Activated T-cell treated with anti-CD3 and anti-CD28 coated beads, Interleukin-2, amount 50 U/mL, for 4 hours (primary cell): ENCODE results near the gene RAVER1. TPM values are rescaled to one million over a fixed set of nuclear protein-coding genes. Genes with fewer than 3 reads are reported as not detected.

Experiments used
- ATAC-seq, 2 donors: fragments of 200-7000 bp; cut with Tn5 transposase; one replicate each; pipeline ENCODE4 v1.10.0; 2021
- DNase-seq: peaks from one replicate; pipeline ENCODE4 v3.0.0-alpha.2; 2020
- H3K27me3 Mint-ChIP-seq: one replicate; pipeline ENCODE4 v1.8.0; 2021; ENCODE audit warnings: low read depth, mixed read lengths
- H3K36me3 Mint-ChIP-seq: one replicate; pipeline ENCODE4 v1.8.0; 2022; ENCODE audit warnings: mixed read lengths; ENCODE audit not compliant: insufficient read depth
- H3K4me1 Mint-ChIP-seq: one replicate; pipeline ENCODE4 v1.8.0; 2021; ENCODE audit warnings: low read depth, mixed read lengths
- H3K4me3 Mint-ChIP-seq: one replicate; pipeline ENCODE4 v1.8.0; 2021; ENCODE audit warnings: mild to moderate bottlenecking, moderate library complexity, mixed read lengths
- H3K9me3 Mint-ChIP-seq: one replicate; pipeline ENCODE4 v1.8.0; 2021; ENCODE audit warnings: mixed read lengths
- total RNA-seq, 3 donors: library from RNA; stranded (reverse); gene quantifications; one replicate each; pipeline ENCODE4 v1.2.1, GENCODE V29; 2021

RAVER1 gene
- total RNA-seq, 3 donors from 2014 or later, result 135 to 143 (median 135) TPM

DNA sequence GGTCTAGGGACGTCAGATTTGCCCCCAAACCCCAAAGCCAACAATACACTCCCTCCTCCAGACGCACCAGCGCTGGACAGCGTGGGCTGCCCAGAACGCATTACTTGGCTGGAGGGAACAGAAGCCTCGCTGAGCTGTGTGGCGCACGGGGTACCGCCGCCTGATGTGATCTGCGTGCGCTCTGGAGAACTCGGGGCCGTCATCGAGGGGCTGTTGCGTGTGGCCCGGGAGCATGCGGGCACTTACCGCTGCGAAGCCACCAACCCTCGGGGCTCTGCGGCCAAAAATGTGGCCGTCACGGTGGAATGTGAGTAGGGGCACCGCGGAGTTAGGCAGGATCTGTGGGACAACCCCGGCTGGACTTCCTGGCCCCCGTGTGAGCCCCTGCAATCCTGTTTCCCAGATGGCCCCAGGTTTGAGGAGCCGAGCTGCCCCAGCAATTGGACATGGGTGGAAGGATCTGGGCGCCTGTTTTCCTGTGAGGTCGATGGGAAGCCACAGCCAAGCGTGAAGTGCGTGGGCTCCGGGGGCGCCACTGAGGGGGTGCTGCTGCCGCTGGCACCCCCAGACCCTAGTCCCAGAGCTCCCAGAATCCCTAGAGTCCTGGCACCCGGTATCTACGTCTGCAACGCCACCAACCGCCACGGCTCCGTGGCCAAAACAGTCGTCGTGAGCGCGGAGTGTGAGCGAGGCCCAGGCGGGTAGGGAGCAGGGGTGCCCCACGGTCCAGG, 39.5 kb downstream of the RAVER1 start:
- Mint-ChIP-seq H3K4me1 (peaks cover 59% of the 10 kb centered on the region), H3K4me3 (no peak overlapping the region), H3K27me3 (peaks cover 64% of the 10 kb centered on the region), H3K36me3 (no peaks in the 10 kb centered on the region), H3K9me3 (no peaks in the 10 kb centered on the region)
- DNase-seq (no peak), ATAC-seq (no peak)

DNA sequence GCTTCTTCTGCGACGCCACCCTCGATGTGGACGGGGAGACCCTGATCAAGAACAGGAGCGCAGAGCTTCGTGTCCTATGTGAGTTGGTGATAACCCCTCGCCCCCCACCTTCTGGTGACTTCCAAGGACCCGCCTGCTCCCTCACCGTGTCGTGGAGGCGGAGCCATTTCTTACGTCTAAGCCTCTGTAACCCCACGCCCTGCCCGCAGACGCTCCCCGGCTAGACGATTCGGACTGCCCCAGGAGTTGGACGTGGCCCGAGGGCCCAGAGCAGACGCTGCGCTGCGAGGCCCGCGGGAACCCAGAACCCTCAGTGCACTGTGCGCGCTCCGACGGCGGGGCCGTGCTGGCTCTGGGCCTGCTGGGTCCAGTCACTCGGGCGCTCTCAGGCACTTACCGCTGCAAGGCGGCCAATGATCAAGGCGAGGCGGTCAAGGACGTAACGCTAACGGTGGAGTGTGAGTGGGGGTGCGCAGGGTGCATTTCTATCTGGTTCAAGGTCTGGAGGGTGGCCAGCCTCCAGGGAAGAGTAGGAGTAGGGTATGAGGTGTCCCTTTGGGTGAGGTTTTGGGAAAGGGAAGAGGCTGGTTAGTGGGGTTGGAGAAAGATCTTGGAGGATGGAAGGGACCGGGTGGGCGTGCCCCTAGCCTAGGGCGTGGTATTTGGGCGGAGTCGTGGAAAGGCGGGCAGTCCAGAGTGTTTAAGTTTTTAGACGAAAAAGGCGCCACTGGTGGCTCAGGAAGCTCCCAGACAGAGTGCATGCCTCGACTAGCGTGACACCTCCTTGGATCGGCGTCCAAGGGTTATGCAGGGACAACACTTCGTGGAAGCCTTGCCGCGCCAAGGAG, 40.3 kb downstream of the RAVER1 start:
- peaks cover 71% of the 10 kb centered on the region for H3K27me3 Mint-ChIP-seq
- DNase-seq, result no peak

DNA sequence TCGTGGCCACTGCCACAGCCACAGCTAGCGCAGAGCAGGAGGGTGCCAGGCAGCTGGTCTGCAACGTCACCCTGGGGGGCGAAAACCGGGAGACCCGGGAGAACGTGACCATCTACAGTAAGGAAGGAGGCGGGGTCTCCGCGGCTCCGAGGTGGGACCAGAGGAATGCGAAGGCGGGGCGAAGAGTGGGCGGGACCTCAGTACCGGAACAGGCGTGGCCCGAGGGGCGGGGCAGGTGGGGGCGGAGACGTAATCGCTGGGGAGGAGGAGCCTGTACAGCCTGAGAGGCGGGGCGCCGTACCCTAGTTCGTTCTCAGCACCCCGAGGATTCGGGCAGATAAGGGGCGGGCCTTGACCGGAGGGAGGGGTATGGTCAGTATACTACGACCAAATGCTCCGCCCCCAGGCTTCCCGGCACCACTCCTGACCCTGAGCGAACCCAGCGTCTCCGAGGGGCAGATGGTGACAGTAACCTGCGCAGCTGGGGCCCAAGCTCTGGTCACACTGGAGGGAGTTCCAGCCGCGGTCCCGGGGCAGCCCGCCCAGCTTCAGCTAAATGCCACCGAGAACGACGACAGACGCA, 41.0 kb downstream of the RAVER1 start:
- peak; percentile 20 to 29 for ATAC-seq
- H3K27me3 Mint-ChIP-seq, result peaks cover 77% of the 10 kb centered on the region
- peak overlapping the region; percentile 79 for H3K4me3 Mint-ChIP-seq
- H3K36me3 Mint-ChIP-seq, result no peaks in the 10 kb centered on the region
- peak; percentile 64 for DNase-seq
- no peaks in the 10 kb centered on the region for H3K9me3 Mint-ChIP-seq
- peaks cover 71% of the 10 kb centered on the region for H3K4me1 Mint-ChIP-seq

More for the DNA sequence above, 40.3 kb downstream of the RAVER1 start:
- H3K36me3 Mint-ChIP-seq, result no peaks in the 10 kb centered on the region
- peaks cover 64% of the 10 kb centered on the region for H3K4me1 Mint-ChIP-seq
- peak overlapping the region; percentile 79 for H3K4me3 Mint-ChIP-seq
- H3K9me3 Mint-ChIP-seq, result no peaks in the 10 kb centered on the region
- no peak for ATAC-seq

DNA sequence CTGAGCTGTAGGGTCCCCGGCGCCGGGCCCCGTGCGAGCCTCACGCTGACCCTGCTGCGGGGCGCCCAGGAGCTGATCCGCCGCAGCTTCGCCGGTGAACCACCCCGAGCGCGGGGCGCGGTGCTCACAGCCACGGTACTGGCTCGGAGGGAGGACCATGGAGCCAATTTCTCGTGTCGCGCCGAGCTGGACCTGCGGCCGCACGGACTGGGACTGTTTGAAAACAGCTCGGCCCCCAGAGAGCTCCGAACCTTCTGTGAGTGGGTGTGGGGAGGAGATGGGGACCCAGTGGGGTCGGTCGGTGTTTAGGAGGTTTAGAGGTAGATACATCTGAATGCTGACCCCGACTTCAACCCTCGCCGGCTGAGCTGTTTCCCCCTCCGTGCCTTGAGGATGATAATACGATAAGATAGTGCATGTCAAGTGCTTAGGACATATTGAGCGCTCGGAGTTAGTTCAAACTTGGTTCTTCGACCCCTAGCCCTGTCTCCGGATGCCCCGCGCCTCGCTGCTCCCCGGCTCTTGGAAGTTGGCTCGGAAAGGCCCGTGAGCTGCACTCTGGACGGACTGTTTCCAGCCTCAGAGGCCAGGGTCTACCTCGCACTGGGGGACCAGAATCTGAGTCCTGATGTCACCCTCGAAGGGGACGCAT, 41.6 kb downstream of the RAVER1 start:
- Mint-ChIP-seq H3K27me3 (peaks cover 76% of the 10 kb centered on the region), H3K9me3 (no peaks in the 10 kb centered on the region), H3K4me1 (peaks cover 76% of the 10 kb centered on the region), H3K4me3 (peak overlapping the region; percentile 79), H3K36me3 (no peaks in the 10 kb centered on the region)
- ATAC-seq, result peak; percentile 0 to 2
- DNase-seq, result no peak

DNA sequence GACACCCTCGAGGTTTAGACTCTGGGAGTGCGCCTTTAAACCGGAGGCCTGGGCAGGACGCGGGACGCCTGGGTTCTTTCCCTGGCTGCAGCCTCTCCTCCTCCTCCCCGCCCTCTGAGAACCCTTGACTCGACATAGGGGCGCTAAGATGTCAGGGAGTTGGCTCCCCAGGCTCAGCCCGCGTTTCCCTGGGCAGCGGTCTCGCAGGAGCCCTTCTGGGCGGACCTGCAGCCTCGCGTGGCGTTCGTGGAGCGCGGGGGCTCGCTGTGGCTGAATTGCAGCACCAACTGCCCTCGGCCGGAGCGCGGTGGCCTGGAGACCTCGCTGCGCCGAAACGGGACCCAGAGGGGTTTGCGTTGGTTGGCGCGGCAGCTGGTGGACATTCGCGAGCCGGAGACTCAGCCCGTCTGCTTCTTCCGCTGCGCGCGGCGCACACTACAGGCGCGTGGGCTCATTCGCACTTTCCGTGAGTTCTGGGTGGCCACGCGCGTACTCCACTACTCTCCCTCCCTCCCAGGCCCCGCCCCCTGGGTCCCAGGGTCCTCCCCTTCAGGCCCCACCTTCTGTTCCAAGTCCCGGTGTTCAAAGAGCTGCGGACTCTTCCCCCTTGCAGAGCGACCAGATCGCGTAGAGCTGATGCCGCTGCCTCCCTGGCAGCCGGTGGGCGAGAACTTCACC, 42.3 kb downstream of the RAVER1 start:
- Mint-ChIP-seq H3K4me3 (peak overlapping the region; percentile 79), H3K4me1 (peaks cover 82% of the 10 kb centered on the region), H3K27me3 (peaks cover 74% of the 10 kb centered on the region), H3K9me3 (no peaks in the 10 kb centered on the region), H3K36me3 (no peaks in the 10 kb centered on the region)
- ATAC-seq (peak; percentile 0 to 20), DNase-seq (peak; percentile 57)

DNA sequence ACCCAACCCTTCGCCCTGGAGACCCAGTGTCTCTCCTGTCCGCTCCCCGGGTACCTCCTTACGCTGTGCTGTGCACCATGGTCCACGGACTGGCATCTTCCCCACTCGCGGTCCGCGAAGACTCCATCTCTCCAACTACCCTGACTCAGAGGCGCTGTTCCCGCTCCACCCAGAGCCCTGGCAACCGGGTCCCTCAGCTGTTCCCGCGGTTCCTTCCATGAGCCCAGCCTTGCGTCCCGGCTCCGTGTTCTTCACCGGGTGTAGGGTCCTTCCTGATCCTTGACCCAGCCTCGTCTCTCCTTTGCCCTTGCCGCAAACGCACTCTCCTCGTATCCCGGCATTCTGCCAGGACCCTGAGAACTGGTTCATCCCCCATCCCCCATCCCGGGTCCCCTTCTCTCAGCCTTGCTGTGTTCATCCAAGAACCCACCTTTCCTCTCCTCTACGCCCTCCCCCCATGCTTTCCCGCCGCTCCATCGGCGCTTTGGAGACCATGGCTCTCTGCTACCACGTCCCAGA, 42.9 kb downstream of the RAVER1 start:
- no peak for DNase-seq
- Mint-ChIP-seq H3K27me3 (peaks cover 69% of the 10 kb centered on the region), H3K36me3 (peaks cover 6% of the 10 kb centered on the region), H3K4me1 (peaks cover 78% of the 10 kb centered on the region), H3K4me3 (peak overlapping the region; percentile 79), H3K9me3 (no peaks in the 10 kb centered on the region)
- ATAC-seq, result no peak

DNA sequence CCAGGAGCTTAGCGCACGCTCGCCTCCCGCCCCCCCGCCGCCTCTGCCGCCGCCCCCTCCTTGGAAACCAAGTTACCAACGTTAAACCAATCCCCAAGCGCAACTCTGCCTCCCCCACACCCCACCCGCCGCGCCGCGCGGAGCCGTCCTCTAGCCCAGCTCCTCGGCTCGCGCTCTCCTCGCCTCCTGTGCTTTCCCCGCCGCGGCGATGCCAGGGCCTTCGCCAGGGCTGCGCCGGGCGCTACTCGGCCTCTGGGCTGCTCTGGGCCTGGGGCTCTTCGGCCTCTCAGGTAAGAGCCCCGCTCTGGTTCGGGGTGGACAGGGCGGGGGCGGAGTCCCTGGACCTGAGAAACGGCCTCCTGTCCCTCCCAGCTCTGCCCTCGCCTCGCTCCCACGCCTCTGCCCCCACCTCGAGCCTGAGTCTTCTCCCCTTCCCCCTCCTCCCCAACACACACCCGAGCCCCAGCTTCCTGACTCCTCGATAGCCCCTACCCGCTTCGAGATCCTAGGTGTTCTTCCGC, 43.4 kb downstream of the RAVER1 start, which contains the start of gene ICAM5:
TSS of gene ICAM5 (plus strand) at position 117 of the 521 bp plus-strand sequence. CDS start at position 209, 92 bp downstream.
- H3K27me3 Mint-ChIP-seq, result peaks cover 66% of the 10 kb centered on the region
- no peaks in the 10 kb centered on the region for H3K9me3 Mint-ChIP-seq
- ATAC-seq (peak; percentile 29), DNase-seq (peak; percentile 62)
- H3K36me3 Mint-ChIP-seq, result peaks cover 11% of the 10 kb centered on the region
- H3K4me1 Mint-ChIP-seq, result peaks cover 78% of the 10 kb centered on the region
- H3K4me3 Mint-ChIP-seq, result peak within 1 kb of the TSS; percentile 79

DNA sequence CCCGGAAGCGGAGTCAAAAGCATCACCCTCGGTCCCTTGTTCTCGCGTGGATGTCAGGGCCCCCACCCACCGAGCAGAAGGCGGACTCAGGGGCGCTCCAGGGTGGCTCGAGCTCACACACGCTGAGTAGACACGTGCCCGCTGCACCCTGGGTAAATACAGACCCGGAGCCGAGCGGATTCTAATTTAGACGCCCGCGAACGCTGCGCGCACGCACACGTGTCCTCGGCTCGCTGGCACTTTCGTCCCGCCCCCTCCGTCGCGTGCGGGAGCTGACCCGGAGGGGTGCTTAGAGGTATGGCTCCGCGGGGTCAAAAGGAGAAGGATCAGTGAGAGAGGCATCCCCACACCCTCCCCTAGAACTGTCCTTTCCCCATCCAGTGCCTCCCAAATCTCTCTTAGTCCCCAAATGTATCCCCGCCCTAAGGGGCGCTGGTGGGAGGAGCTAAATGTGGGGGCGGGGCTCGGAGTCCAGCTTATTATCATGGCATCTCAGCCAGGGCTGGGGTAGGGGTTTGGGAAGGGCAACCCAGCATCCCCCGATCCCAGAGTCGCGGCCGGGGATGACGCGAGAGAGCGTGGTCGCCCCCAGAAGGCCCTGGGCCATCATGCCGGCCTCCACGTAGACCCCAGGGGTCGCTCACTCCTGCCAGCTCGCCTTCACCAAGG, 44.0 kb downstream of the RAVER1 start:
- peak; percentile 50 for DNase-seq
- peaks cover 61% of the 10 kb centered on the region for H3K27me3 Mint-ChIP-seq
- peak overlapping the region; percentile 74 for H3K4me3 Mint-ChIP-seq
- H3K4me1 Mint-ChIP-seq, result peaks cover 72% of the 10 kb centered on the region
- no peaks in the 10 kb centered on the region for H3K9me3 Mint-ChIP-seq
- ATAC-seq, result peak; percentile 68 to 69
- peaks cover 11% of the 10 kb centered on the region for H3K36me3 Mint-ChIP-seq

DNA sequence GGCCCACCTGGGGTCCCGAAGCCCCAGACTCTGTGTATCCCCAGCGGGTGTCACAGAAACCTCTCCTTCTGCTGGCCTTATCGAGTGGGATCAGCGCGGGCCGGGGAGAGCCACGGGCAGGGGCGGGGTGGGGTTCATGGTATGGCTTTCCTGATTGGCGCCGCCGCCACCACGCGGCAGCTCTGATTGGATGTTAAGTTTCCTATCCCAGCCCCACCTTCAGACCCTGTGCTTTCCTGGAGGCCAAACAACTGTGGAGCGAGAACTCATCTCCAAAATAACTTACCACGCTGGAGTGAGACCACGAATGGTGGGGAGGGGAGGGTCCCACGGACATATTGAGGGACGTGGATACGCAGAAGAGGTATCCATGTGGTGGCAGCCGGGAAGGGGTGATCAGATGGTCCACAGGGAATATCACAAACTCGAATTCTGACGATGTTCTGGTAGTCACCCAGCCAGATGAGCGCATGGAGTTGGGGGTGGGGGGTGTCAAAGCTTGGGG, 44.6 kb downstream of the RAVER1 start:
- peaks cover 72% of the 10 kb centered on the region for H3K4me1 Mint-ChIP-seq
- peaks cover 17% of the 10 kb centered on the region for H3K36me3 Mint-ChIP-seq
- peaks cover 56% of the 10 kb centered on the region for H3K27me3 Mint-ChIP-seq

DNA sequence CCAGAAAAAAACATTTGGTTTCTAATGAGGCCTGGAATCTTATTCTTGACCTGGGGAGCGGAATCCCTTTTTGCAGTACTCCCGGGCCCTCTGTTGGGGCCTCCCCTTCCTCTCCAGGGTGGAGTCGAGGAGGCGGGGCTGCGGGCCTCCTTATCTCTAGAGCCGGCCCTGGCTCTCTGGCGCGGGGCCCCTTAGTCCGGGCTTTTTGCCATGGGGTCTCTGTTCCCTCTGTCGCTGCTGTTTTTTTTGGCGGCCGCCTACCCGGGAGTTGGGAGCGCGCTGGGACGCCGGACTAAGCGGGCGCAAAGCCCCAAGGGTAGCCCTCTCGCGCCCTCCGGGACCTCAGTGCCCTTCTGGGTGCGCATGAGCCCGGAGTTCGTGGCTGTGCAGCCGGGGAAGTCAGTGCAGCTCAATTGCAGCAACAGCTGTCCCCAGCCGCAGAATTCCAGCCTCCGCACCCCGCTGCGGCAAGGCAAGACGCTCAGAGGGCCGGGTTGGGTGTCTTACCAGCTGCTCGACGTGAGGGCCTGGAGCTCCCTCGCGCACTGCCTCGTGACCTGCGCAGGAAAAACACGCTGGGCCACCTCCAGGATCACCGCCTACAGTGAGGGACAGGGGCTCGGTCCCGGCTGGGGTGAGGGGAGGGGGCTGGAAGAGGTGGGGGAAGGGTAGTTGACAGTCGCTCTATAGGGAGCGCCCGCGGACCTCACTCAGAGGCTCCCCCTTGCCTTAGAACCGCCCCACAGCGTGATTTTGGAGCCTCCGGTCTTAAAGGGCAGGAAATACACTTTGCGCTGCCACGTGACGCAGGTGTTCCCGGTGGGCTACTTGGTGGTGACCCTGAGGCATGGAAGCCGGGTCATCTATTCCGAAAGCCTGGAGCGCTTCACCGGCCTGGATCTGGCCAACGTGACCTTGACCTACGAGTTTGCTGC, 46.3 kb downstream of the RAVER1 start, which contains the start of gene ICAM4:
TSS of gene ICAM4 (plus strand) at position 153 of the 935 bp plus-strand sequence. CDS start at position 211, 58 bp downstream.
- Mint-ChIP-seq H3K4me3 (no peak within 1 kb of the TSS), H3K27me3 (peaks cover 40% of the 10 kb centered on the region), H3K9me3 (no peaks in the 10 kb centered on the region), H3K36me3 (peaks cover 17% of the 10 kb centered on the region), H3K4me1 (peaks cover 59% of the 10 kb centered on the region)
- no peak for ATAC-seq
- DNase-seq, result peak; percentile 16

More for the DNA sequence above, 44.6 kb downstream of the RAVER1 start:
- no peaks in the 10 kb centered on the region for H3K9me3 Mint-ChIP-seq
- ATAC-seq (peak; percentile 9 to 10), DNase-seq (peak; percentile 39)
- peak overlapping the region; percentile 74 for H3K4me3 Mint-ChIP-seq

DNA sequence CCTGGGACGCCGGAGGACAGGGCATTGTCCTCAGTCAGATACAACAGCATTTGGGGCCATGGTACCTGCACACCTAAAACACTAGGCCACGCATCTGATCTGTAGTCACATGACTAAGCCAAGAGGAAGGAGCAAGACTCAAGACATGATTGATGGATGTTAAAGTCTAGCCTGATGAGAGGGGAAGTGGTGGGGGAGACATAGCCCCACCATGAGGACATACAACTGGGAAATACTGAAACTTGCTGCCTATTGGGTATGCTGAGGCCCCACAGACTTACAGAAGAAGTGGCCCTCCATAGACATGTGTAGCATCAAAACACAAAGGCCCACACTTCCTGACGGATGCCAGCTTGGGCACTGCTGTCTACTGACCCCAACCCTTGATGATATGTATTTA, 47.9 kb downstream of the RAVER1 start:
- Mint-ChIP-seq H3K4me1 (peaks cover 43% of the 10 kb centered on the region), H3K4me3 (no peak overlapping the region), H3K36me3 (peaks cover 17% of the 10 kb centered on the region), H3K27me3 (peaks cover 25% of the 10 kb centered on the region), H3K9me3 (no peaks in the 10 kb centered on the region)
- no peak for ATAC-seq
- no peak for DNase-seq

DNA sequence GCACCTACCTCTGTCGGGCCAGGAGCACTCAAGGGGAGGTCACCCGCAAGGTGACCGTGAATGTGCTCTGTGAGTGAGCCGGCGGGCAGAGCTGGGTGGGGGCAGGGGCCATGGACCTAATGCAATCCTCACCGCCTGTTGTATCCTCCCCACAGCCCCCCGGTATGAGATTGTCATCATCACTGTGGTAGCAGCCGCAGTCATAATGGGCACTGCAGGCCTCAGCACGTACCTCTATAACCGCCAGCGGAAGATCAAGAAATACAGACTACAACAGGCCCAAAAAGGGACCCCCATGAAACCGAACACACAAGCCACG, 48.4 kb downstream of the RAVER1 start:
- H3K4me3 Mint-ChIP-seq, result no peak overlapping the region
- peaks cover 19% of the 10 kb centered on the region for H3K36me3 Mint-ChIP-seq
- DNase-seq (no peak), ATAC-seq (no peak)
- H3K27me3 Mint-ChIP-seq, result peaks cover 21% of the 10 kb centered on the region
- peaks cover 40% of the 10 kb centered on the region for H3K4me1 Mint-ChIP-seq
- no peaks in the 10 kb centered on the region for H3K9me3 Mint-ChIP-seq
